ENCODE measurements around the gene SHC4.

The SHC4 gene

GRCh38 chr15:48967336-48967735 is 3.6 kb upstream of the SHC4 start:
- DNase-seq (ENCODE audit: low read depth) = no peak

- DNase-seq (ENCODE audit: low read depth) = no peak
Observed at GRCh38 chr15:48966595-48967301, 3.0 kb upstream of the SHC4 start.

- DNase-seq (ENCODE audit: low read depth) = no peak
Observed at GRCh38 chr15:48965972-48966371, 2.3 kb upstream of the SHC4 start.

GRCh38 chr15:48964898-48965297 is 1.2 kb upstream of the SHC4 start:
- DNase-seq (ENCODE audit: low read depth) = no peak

GRCh38 chr15:48962662-48963523 is 826 bp downstream of the SHC4 start:
- no peak for DNase-seq (ENCODE audit: low read depth)

GRCh38 chr15:48955967-48956366 is 7.8 kb downstream of the SHC4 start:
- DNase-seq (ENCODE audit: low read depth) = no peak

- DNase-seq (ENCODE audit: low read depth) = no peak
Observed at GRCh38 chr15:48955370-48955769, 8.3 kb downstream of the SHC4 start.

GRCh38 chr15:48954538-48954937 is 9.2 kb downstream of the SHC4 start:
- no peak for DNase-seq (ENCODE audit: low read depth)

GRCh38 chr15:48946840-48947187 is 16.9 kb downstream of the SHC4 start:
- DNase-seq (ENCODE audit: low read depth) = no peak

- no peak for DNase-seq (ENCODE audit: low read depth)
Observed at GRCh38 chr15:48946074-48946839, 17.5 kb downstream of the SHC4 start.

GRCh38 chr15:48945386-48945785 is 18.3 kb downstream of the SHC4 start:
- no peak for DNase-seq (ENCODE audit: low read depth)

- DNase-seq (ENCODE audit: low read depth) = no peak
Observed at GRCh38 chr15:48941904-48942303, 21.8 kb downstream of the SHC4 start.

- DNase-seq (ENCODE audit: low read depth) = no peak
Observed at GRCh38 chr15:48940508-48940907, 23.2 kb downstream of the SHC4 start.

- no peak for DNase-seq (ENCODE audit: low read depth)
Observed at GRCh38 chr15:48939648-48940047, 24.1 kb downstream of the SHC4 start.

GRCh38 chr15:48937886-48938285 is 25.8 kb downstream of the SHC4 start:
- no peak for DNase-seq (ENCODE audit: low read depth)

GRCh38 chr15:48936666-48937065 is 27.1 kb downstream of the SHC4 start:
- no peak for DNase-seq (ENCODE audit: low read depth)

GRCh38 chr15:48935236-48935635 is 28.5 kb downstream of the SHC4 start:
- DNase-seq (ENCODE audit: low read depth) = no peak

GRCh38 chr15:48930735-48931134 is 33.0 kb downstream of the SHC4 start:
- DNase-seq (ENCODE audit: low read depth) = no peak

GRCh38 chr15:48929661-48930060 is 34.1 kb downstream of the SHC4 start:
- DNase-seq (ENCODE audit: low read depth) = no peak

GRCh38 chr15:48928877-48929538 is 34.7 kb downstream of the SHC4 start:
- no peak for DNase-seq (ENCODE audit: low read depth)

GRCh38 chr15:48925714-48926223 is 38.0 kb downstream of the SHC4 start:
- no peak for DNase-seq (ENCODE audit: low read depth)

Data from stimulated activated CD8-positive, alpha-beta memory T cell treated with anti-CD3 and anti-CD28 coated beads, Interleukin-15, amount 100 ng/mL, for 1 hour (primary cell).